Endothelial cell of umbilical vein (primary cell): ENCODE results near the gene GRID1. TPM values are rescaled to one million over a fixed set of nuclear protein-coding genes. Genes with fewer than 3 reads are reported as not detected.

Experiments used
- BruUV-seq: library from RNA; stranded (reverse); fragments of 400-500 nt; replicated peaks from 2 replicates; lab custom pipeline; 2021; lab: Mats Ljungman, UMichigan
- CTCF ChIA-PET: fragments of 300-600, 350-600 bp; sonication (Branson Sonifier 250); formaldehyde crosslinking; loops from one replicate; lab custom pipeline; 2021; ENCODE audit warnings: antibody characterized with exemption, inconsistent platforms; lab: Charles Lee
- POLR2A ChIA-PET: fragments of 300-600, 350-600 bp; sonication (Branson Sonifier 250); formaldehyde crosslinking; loops from one replicate; lab custom pipeline; 2021; ENCODE audit warnings: antibody characterized with exemption, inconsistent platforms; lab: Charles Lee
- DNase-seq: peaks from one replicate; pipeline ENCODE4 v3.0.0-alpha.2; 2011; ENCODE audit warnings: low read depth, low spot score
- FAIRE-seq: peaks from 2 replicates; lab custom pipeline; 2011; peaks lifted over from hg19 to GRCh38; lab: Jason Lieb, UNC
- H2AFZ ChIP-seq: 2 replicates; pipeline ENCODE4 v1.6.0; 2012; ENCODE audit warnings: low read depth, low read length, control low read depth, inconsistent platforms
- H3K27ac ChIP-seq: 2 replicates; pipeline ENCODE4 v1.5.1; 2011; ENCODE audit warnings: low read depth, mild to moderate bottlenecking, control low read depth, low read length, moderate library complexity; ENCODE audit not compliant: insufficient read depth
- H3K27me3 ChIP-seq, 2 experiments: 2 replicates each; pipeline versions ENCODE4 v1.6.0 to v1.6.1; 2011; ENCODE audit warnings: low read length in 2 of 2, mixed read lengths in 1 of 2; ENCODE audit not compliant: control insufficient read depth in 2 of 2, insufficient read depth in 2 of 2
- H3K36me3 ChIP-seq, 2 experiments: 2 replicates in 1 of 2; 3 replicates in 1 of 2; pipeline ENCODE4 v1.5.1; 2011; ENCODE audit warnings: low read length in 2 of 2, mild to moderate bottlenecking in 1 of 2, moderate library complexity in 1 of 2; ENCODE audit not compliant: control insufficient read depth in 2 of 2, insufficient read depth in 2 of 2; ENCODE audit errors: extremely low read depth in 1 of 2
- H3K4me1 ChIP-seq: 3 replicates; pipeline ENCODE4 v1.5.1; 2011; ENCODE audit warnings: mild to moderate bottlenecking, low read length; ENCODE audit not compliant: control insufficient read depth, insufficient read depth; ENCODE audit errors: extremely low read depth
- H3K4me2 ChIP-seq: 2 replicates; pipeline ENCODE4 v1.6.1; 2011; ENCODE audit warnings: low read length, control low read depth, mixed read lengths; ENCODE audit not compliant: insufficient read depth
- H3K4me3 ChIP-seq, 3 experiments: fragments of 200-600 bp in 1 of 3; sonication (generic), shearing (Covaris generic) in 1 of 3; replicated peaks in 1 of 3; 2 replicates each; pipeline ENCODE4 v1.5.1; 2011 to 2016; ENCODE audit warnings: control low read depth in 3 of 3, low read length in 3 of 3, mild to moderate bottlenecking in 2 of 3, inconsistent platforms in 1 of 3, low read depth in 1 of 3, moderate library complexity in 1 of 3; ENCODE audit not compliant: insufficient read depth in 1 of 3
- H3K79me2 ChIP-seq: 2 replicates; pipeline ENCODE4 v1.6.0; 2012; ENCODE audit warnings: low read length, inconsistent platforms; ENCODE audit not compliant: control insufficient read depth, insufficient read depth
- H3K9ac ChIP-seq: replicated peaks from 2 replicates; pipeline ENCODE3; 2011; ENCODE audit warnings: low read length, control low read depth; ENCODE audit not compliant: insufficient read depth; ENCODE audit errors: extremely low read depth
- H3K9me1 ChIP-seq: replicated peaks from 3 replicates; pipeline ENCODE4 v1.6.0; 2011; ENCODE audit warnings: mild to moderate bottlenecking, low read length; ENCODE audit not compliant: control insufficient read depth, insufficient read depth; ENCODE audit errors: extremely low read depth
- H3K9me3 ChIP-seq: replicated peaks from 2 replicates; pipeline ENCODE4 v1.5.1; 2012; ENCODE audit warnings: low read length, inconsistent platforms; ENCODE audit not compliant: control insufficient read depth, insufficient read depth
- H4K20me1 ChIP-seq: replicated peaks from 2 replicates; pipeline ENCODE3; 2011; ENCODE audit warnings: mild to moderate bottlenecking, low read length; ENCODE audit not compliant: control insufficient read depth, insufficient read depth; ENCODE audit errors: extremely low read depth
- CTCF ChIP-seq, 2 donors: IDR thresholded peaks; 1 replicate in 1 of 2; 2 replicates in 1 of 2; pipeline ENCODE4 v1.5.1; 2011; ENCODE audit warnings: low read length in 2 of 2, mild to moderate bottlenecking in 2 of 2, moderate library complexity in 2 of 2, control low read depth in 1 of 2, inconsistent platforms in 1 of 2, low read depth in 1 of 2; ENCODE audit not compliant: insufficient read depth in 1 of 2; ENCODE audit errors: extremely low read depth in 1 of 2
- EZH2 ChIP-seq: IDR thresholded peaks from 2 replicates; pipeline ENCODE4 v1.6.1; 2012; ENCODE audit warnings: borderline replicate concordance, low read depth, mild to moderate bottlenecking, moderate library complexity, low read length, inconsistent platforms; ENCODE audit not compliant: severe bottlenecking
- FOS ChIP-seq: IDR thresholded peaks from 2 replicates; pipeline ENCODE4 v1.6.1; 2011; ENCODE audit warnings: mild to moderate bottlenecking, low read length, moderate library complexity, borderline replicate concordance; ENCODE audit not compliant: insufficient read depth
- GATA2 ChIP-seq: IDR thresholded peaks from 2 replicates; pipeline ENCODE4 v1.7.0; 2011; ENCODE audit warnings: low read depth, mild to moderate bottlenecking, moderate library complexity, mixed read lengths, low read length; ENCODE audit not compliant: insufficient read length, insufficient read depth
- JUN ChIP-seq: IDR thresholded peaks from 2 replicates; pipeline ENCODE4 v1.6.1; 2011; ENCODE audit warnings: borderline replicate concordance, low read depth; ENCODE audit not compliant: insufficient read length, insufficient read depth
- MAX ChIP-seq: IDR thresholded peaks from 2 replicates; pipeline ENCODE4 v1.6.1; 2011; ENCODE audit not compliant: insufficient read depth, insufficient read length
- MYC ChIP-seq: IDR thresholded peaks from one replicate; pipeline ENCODE4 v1.6.1; 2011; ENCODE audit warnings: mild to moderate bottlenecking, low read depth, low read length
- POLR2A ChIP-seq: IDR thresholded peaks from 2 replicates; pipeline ENCODE4 v1.6.1; 2012; ENCODE audit warnings: low read depth, mild to moderate bottlenecking, control low read depth, low read length
- POLR2AphosphoS5 ChIP-seq: IDR thresholded peaks from 2 replicates; pipeline ENCODE4 v1.6.1; 2012; ENCODE audit warnings: low read depth, mild to moderate bottlenecking, control low read depth, low read length, moderate library complexity; ENCODE audit not compliant: insufficient read depth
- dilution Hi-C: fragments of 300-500 bp; cut with MboI; formaldehyde crosslinking; loops from one replicate; pipeline ENCODE4 v1.15.0; 2019; ENCODE audit warnings: low sequenced_read_pairs; ENCODE audit not compliant: extremely low pct_ligation_motif_present
- intact Hi-C: fragments of 100-400 bp; cut with micrococcal nuclease; formaldehyde crosslinking; loops from one replicate; pipeline ENCODE4 v1.10.0; 2022
- polyA plus RNA-seq, 4 experiments: library from polyadenylated mRNA; depleted of rRNA in 3 of 4; stranded (reverse) in 3 of 4; unstranded in 1 of 4; fragments of >200 nt; gene quantifications; 2 replicates each; pipeline versions ENCODE4 v1.2.1 to v1.2.3, GENCODE V29; 2011 to 2012; ENCODE audit warnings: missing spikeins in 1 of 4
- total RNA-seq: library from RNA; stranded (reverse); gene quantifications from 2 replicates; pipeline ENCODE4 v1.2.3, GENCODE V29; 2021

Gene GRID1
- total and polyA plus RNA-seq, 2 donors (not counting 3 experiments of a cell fraction or from before 2014, with no cell fraction given): not detected

- Histone ChIP-seq H3K9me1 (no peaks in the 10 kb centered on the region), H3K4me1 (no peaks in the 10 kb centered on the region), H4K20me1 (no peaks in the 10 kb centered on the region), H3K4me2 (no peak overlapping the region), H3K27ac (no peak overlapping the region), H3K27me3 (no peaks in the 10 kb centered on the region), H3K79me2 (no peaks in the 10 kb centered on the region), H3K36me3 (no peaks in the 10 kb centered on the region), H2AFZ (no peak overlapping the region), H3K4me3 (no peak overlapping the region), H3K9me3 (peaks cover 2% of the 10 kb centered on the region), H3K9ac (no peak overlapping the region)
- TF ChIP-seq EZH2: no peak
- TF ChIP-seq FOS: no peak
- no peak for TF ChIP-seq POLR2A
- TF ChIP-seq MAX: no peak
- no peak for TF ChIP-seq POLR2AphosphoS5
- no peak for TF ChIP-seq MYC
- TF ChIP-seq CTCF (IDR thresholded peaks at IDR 0.05; ENCODE audit: extremely low read depth in 1 of 2, insufficient read depth in 1 of 2, low read depth in 1 of 2, low read length in 2 of 2): no peak
- TF ChIP-seq JUN: no peak
- TF ChIP-seq GATA2: no peak
- DNase-seq (no peak), FAIRE-seq (no peak)
- intact Hi-C loops: no loop called here
- ChIA-PET CTCF (no interaction called here), POLR2A (no interaction called here)
- dilution Hi-C loops: no loop called here
- no TSS peak for BruUV-seq
Measured at GRCh38 chr10:85950921-85951320, 415.7 kb downstream of the GRID1 start.
